Body of pancreas (tissue), 4 donors: ENCODE data around the gene PAGE4. TPM values are rescaled to one million over a fixed set of nuclear protein-coding genes. Genes with fewer than 3 reads are reported as not detected.

Experiments used
- ATAC-seq: fragments of 150-250 bp; one replicate; pipeline ENCODE4 v1.9.1; 2016
- DNase-seq, 4 donors: peaks; one replicate each; pipeline ENCODE4 v3.0.0-alpha.2; 2019
- H3K27ac ChIP-seq, 4 donors: fragments of 200-600 bp; sonication (generic); 1 replicate in 3 of 4; 2 replicates in 1 of 4; pipeline versions ENCODE4 v1.5.1 to v1.6.1; 2016 to 2019; ENCODE audit warnings: mild to moderate bottlenecking in 1 of 4, mixed read lengths in 1 of 4, moderate library complexity in 1 of 4
- H3K27me3 ChIP-seq, 2 donors: fragments of 200-600 bp; sonication (generic); one replicate each; pipeline ENCODE4 v1.6.0; 2016; ENCODE audit warnings: mild to moderate bottlenecking in 1 of 2
- H3K36me3 ChIP-seq, 2 donors: fragments of 200-600 bp; sonication (generic); replicated peaks in 1 of 2; 2 replicates each; pipeline ENCODE4 v1.5.1; 2016; ENCODE audit warnings: low read depth in 2 of 2; ENCODE audit not compliant: insufficient read depth in 1 of 2
- H3K4me1 ChIP-seq: fragments of 200-600 bp; sonication (generic); one replicate; pipeline ENCODE4 v1.6.0; 2016
- H3K4me3 ChIP-seq, 2 donors: fragments of 200-600 bp; sonication (generic); 1 replicate in 1 of 2; 2 replicates in 1 of 2; pipeline ENCODE4 v1.5.1; 2016 to 2019
- H3K9me3 ChIP-seq, 3 donors: fragments of 200-600 bp; sonication (generic); 1 replicate in 2 of 3; 2 replicates in 1 of 3; pipeline ENCODE4 v1.5.1; 2016
- CTCF ChIP-seq, 7 experiments: fragments of 450-650 bp in 4 of 7; fragments of 200-600 bp in 3 of 7; sonication (generic) in 3 of 7; IDR thresholded peaks; one replicate each; pipeline ENCODE4 v1.5.1; 2016 to 2019; ENCODE audit warnings: antibody characterized with exemption in 7 of 7
- POLR2A ChIP-seq, 3 donors: fragments of 450-650 bp; IDR thresholded peaks; one replicate each; pipeline ENCODE4 v1.6.1; 2016; ENCODE audit warnings: antibody characterized with exemption in 3 of 3, mild to moderate bottlenecking in 2 of 3
- WGBS, 2 donors: methylation state at CpG; one replicate each; pipeline ENCODE4 v1.1.5; 2017; 5-methylcytosine and 5-hydroxymethylcytosine counted together
- intact Hi-C: fragments of 100-400 bp; cut with DNase I; formaldehyde crosslinking; loops from one replicate; pipeline ENCODE4 v1.15.1; 2023
- total RNA-seq, 2 donors: library from RNA; depleted of rRNA; stranded (reverse); fragments of >200 nt; gene quantifications; one replicate each; pipeline ENCODE4 v1.1.0, GENCODE V29; 2016

PAGE4 gene
- total RNA-seq, 2 donors from 2014 or later, result not detected

- intact Hi-C loops, result no loop called here
- Histone ChIP-seq H3K4me3 (no peak overlapping the region), H3K27me3 (no peaks in the 10 kb centered on the region), H3K4me1 (no peaks in the 10 kb centered on the region), H3K27ac (no peak overlapping the region), H3K9me3 (no peaks in the 10 kb centered on the region), H3K36me3 (no peaks in the 10 kb centered on the region)
- TF ChIP-seq CTCF (IDR thresholded peaks at IDR 0.05), result peak in 6 of 7 experiments; percentile 33 to 65 (median 54)
- TF ChIP-seq POLR2A (IDR thresholded peaks at IDR 0.05), result no peak
- 41 to 67% methylated on average over 1 to 2 of the region's 3 CpGs for WGBS, 2 donors
- DNase-seq, result peak; percentile 80 to 91 (median 89)
- peak; percentile 92 for ATAC-seq
These were observed 11.6 kb downstream of the PAGE4 start for GRCh38 chrX:49840679-49841078.

GRCh38 chrX:49842621-49843020, 13.5 kb downstream of the PAGE4 start:
- H3K4me1 ChIP-seq, result no peaks in the 10 kb centered on the region
- H3K27ac ChIP-seq, result no peak overlapping the region
- H3K36me3 ChIP-seq, result no peaks in the 10 kb centered on the region
- H3K27me3 ChIP-seq, result no peaks in the 10 kb centered on the region
- intact Hi-C loops, result no loop called here
- TF ChIP-seq POLR2A (IDR thresholded peaks at IDR 0.05), result no peak
- no peak for TF ChIP-seq CTCF (IDR thresholded peaks at IDR 0.05)
- H3K4me3 ChIP-seq, result no peak overlapping the region
- no peaks in the 10 kb centered on the region for H3K9me3 ChIP-seq
- ATAC-seq, result no peak
- no peak for DNase-seq

GRCh38 chrX:49844611-49845010, 15.5 kb downstream of the PAGE4 start:
- no peak overlapping the region for H3K27ac ChIP-seq
- H3K4me3 ChIP-seq, result no peak overlapping the region
- no peaks in the 10 kb centered on the region for H3K4me1 ChIP-seq
- no peaks in the 10 kb centered on the region for H3K9me3 ChIP-seq
- DNase-seq, result peak in 2 of 4 donors; percentile 20 to 26
- H3K27me3 ChIP-seq, result no peaks in the 10 kb centered on the region
- intact Hi-C loops, result no loop called here
- ATAC-seq, result no peak
- 42 to 45% methylated on average over 8 of the region's 8 CpGs for WGBS, 2 donors
- no peaks in the 10 kb centered on the region for H3K36me3 ChIP-seq
- TF ChIP-seq CTCF (IDR thresholded peaks at IDR 0.05) (no peak), POLR2A (IDR thresholded peaks at IDR 0.05) (no peak)

- no peak overlapping the region for H3K4me3 ChIP-seq
- H3K4me1 ChIP-seq, result no peaks in the 10 kb centered on the region
- intact Hi-C loops, result no loop called here
- no peaks in the 10 kb centered on the region for H3K9me3 ChIP-seq
- WGBS, 2 donors, result 86 to 89% methylated on average over 4 of the region's 4 CpGs
- TF ChIP-seq CTCF (IDR thresholded peaks at IDR 0.05) (no peak), POLR2A (IDR thresholded peaks at IDR 0.05) (no peak)
- DNase-seq, result no peak
- H3K27ac ChIP-seq, result no peak overlapping the region
- H3K27me3 ChIP-seq, result no peaks in the 10 kb centered on the region
- no peak for ATAC-seq
- no peaks in the 10 kb centered on the region for H3K36me3 ChIP-seq
These were observed 16.7 kb downstream of the PAGE4 start for GRCh38 chrX:49845701-49846403.

- Histone ChIP-seq H3K36me3 (no peaks in the 10 kb centered on the region), H3K9me3 (no peaks in the 10 kb centered on the region), H3K27ac (no peak overlapping the region), H3K4me1 (no peaks in the 10 kb centered on the region), H3K27me3 (no peaks in the 10 kb centered on the region), H3K4me3 (no peak overlapping the region)
- no peak for TF ChIP-seq CTCF (IDR thresholded peaks at IDR 0.05)
- intact Hi-C loops, result no loop called here
- ATAC-seq (no peak), DNase-seq (no peak)
- WGBS, 2 donors, result 63 to 79% methylated on average over 1 of the region's 1 CpG
These were observed 17.4 kb downstream of the PAGE4 start for GRCh38 chrX:49846522-49846921.
